GM19023 (cell line): ENCODE measurements around the gene MAP3K8.
"Not testable (repeated sequence)": the region's sequence is repeated elsewhere in the genome, so short reads cannot be mapped to it uniquely, and the experiment has no call there.

Source experiments
- ATAC-seq: cut with Tn5 transposase; IDR thresholded peaks from one replicate; pipeline ENCODE4 v1.9.1; 2021; ENCODE audit warnings: mild to moderate bottlenecking, moderate library complexity; ENCODE audit not compliant: unreplicated experiment

MAP3K8 gene

GRCh38 chr10:30422151-30422695 is 11.8 kb upstream of the MAP3K8 start:
- ATAC-seq, result no peak

DNA sequence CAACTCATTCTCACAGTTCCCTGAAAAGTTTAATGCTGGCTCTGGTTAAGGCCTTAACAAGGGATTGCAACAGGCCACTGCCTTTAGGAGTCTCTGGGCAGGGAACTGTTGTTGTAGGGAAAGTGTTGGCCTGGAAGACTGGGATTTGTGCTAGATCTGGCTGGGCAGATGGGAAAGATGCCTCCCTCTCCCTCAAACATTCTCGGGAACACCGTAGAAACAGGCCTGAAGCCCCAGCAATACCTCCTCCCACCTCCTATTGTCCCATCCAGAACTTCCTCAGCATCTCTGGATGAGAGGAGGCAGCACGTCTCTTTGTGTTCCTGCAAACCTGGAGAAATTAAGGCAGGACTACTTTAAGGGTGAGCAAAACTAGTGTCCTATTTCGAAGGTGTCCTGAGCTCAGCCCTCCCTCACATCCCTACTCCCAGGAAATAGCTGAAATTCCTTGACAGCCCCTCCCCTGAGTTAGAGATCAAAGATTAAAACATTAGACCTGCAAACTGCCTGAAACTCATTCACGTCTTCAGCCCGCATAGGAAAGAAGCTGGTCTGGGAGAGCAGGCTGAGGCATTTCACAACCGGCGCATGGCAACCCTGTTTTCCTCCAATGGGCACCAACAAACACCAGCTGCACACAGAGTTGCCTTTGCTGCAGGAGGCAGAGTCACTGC is 10.9 kb upstream of the MAP3K8 start:
- ATAC-seq, result no peak

- ATAC-seq, result not testable (repeated sequence)
Measured at GRCh38 chr10:30423655-30424275, 10.2 kb upstream of the MAP3K8 start.

GRCh38 chr10:30425336-30426075 is 8.5 kb upstream of the MAP3K8 start:
- no peak for ATAC-seq

GRCh38 chr10:30430544-30431298 is 3.3 kb upstream of the MAP3K8 start:
- no peak for ATAC-seq

DNA sequence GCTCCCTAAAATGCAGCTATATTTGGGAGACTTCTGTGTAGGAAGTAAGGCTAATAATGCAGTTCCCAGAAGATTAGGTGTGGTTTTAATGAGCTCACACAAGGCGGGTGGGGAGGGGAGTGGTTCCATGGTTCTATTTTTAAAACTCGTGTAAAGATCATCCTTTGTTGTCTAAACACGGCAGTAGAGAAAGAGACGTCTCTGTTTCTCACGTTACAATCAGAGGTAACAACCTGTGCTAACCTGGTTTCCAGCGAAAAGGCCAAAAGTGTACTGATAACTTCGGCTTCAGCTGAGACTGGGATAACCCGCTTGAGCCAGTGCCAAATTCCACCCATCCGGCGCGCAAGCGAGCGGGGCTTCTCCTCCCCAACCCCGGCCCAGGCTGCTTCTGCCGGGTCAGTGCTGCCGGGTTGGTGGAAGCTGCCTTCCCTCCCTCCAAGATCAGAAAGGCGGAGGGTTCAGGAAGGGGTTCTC is 2.5 kb upstream of the MAP3K8 start:
- ATAC-seq, result no peak

DNA sequence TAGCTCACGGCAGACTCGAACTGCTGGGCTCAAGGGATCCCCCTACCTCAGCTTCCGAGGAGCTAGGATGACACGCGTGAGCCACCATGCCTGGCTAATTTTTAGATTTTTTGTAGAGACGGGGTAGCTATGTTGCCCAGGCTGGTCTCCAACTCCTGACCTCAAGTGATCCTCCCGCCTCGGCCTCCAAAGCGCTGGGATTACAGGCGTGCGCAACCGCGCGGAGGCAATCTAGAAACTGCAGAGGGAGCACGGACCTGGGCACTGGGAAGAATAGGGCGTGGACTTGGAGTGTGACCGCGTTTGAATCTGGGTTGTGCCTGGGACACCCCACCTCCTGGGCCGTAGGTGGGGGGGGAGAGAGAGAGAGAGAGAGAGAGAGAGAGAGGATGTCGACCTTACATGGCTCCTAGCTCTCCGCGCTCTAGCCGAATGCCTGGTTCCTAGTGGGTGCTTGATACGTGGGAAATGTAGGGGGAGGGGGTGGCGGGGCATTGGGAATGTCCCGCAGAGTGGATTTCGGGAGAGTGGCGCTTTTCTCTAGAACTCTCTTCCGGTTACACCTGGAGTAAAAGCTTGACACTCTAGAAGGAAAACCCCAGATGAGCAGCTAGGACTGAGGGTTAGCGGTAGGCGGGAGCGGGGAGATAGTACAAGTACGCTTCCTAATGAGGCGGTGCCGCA is 1.2 kb upstream of the MAP3K8 start:
- ATAC-seq, result peak; percentile 4

GRCh38 chr10:30433306-30433729 is 666 bp upstream of the MAP3K8 start:
- ATAC-seq, result peak; percentile 27

- peak; percentile 47 for ATAC-seq
Measured at GRCh38 chr10:30434273-30435072, 489 bp downstream of the MAP3K8 start.

- no peak for ATAC-seq
Measured at GRCh38 chr10:30435073-30435422, 1.1 kb downstream of the MAP3K8 start.

DNA sequence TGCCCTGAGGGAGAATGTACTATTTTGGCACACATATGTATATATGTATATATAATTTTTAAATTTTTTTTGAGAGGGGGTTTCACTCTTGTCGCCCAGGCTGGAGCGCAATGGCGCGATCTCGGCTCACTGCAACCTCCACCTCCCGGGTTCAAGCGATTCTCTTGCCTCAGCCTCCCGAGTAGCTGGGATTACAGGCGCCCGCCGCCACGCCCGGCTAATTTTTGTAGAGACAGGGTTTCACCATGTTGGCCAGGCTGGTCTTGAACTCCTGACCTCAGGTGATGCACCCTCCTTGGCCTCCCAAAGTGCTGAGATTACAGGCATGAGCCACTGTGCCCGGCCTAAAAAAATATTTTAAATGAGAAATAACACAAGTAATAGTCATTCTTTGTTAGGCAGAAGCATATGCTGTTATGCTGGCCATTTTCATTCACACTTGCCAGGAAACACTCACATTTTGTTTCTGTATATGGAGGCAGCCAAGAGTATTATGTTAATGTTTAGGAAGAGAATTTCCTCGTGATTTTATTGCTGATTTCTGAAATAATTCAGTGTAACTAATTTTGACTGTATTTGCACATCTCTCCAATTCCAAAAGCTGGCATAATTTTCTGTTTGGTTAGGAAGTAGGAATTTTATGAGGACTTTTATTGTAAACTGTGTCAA is 1.6 kb downstream of the MAP3K8 start:
- ATAC-seq, result not testable (repeated sequence)

GRCh38 chr10:30436191-30436611 is 2.2 kb downstream of the MAP3K8 start:
- ATAC-seq, result no peak

DNA sequence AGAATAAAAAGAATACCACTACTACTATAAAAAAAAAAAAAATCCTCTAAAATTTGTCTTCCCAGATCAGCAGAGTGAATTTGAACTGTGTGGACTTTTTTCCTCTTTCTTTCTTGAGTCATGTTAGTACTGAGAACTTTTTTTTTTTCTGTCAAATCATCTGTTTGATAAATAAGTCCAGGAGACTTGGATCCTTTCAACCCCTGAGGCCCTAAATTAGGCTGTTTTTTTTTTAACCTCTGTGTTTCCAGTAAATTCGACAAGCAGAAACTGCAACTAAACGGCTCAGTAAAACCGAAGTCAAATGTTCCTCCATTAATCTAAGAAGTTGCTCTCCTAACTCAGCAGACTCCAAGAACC is 2.7 kb downstream of the MAP3K8 start:
- ATAC-seq, result no peak

- ATAC-seq, result no peak
Measured at GRCh38 chr10:30437031-30437841, 3.3 kb downstream of the MAP3K8 start.

GRCh38 chr10:30438021-30438850 is 4.3 kb downstream of the MAP3K8 start:
- no peak for ATAC-seq

GRCh38 chr10:30439931-30440330 is 5.9 kb downstream of the MAP3K8 start:
- no peak for ATAC-seq

- no peak for ATAC-seq
Measured at GRCh38 chr10:30442019-30442606, 8.1 kb downstream of the MAP3K8 start.
